ENCODE measurements around the gene YDJC. TPM values are rescaled to one million over a fixed set of nuclear protein-coding genes. Genes with fewer than 3 reads are reported as not detected.

The YDJC gene
- total and polyA plus RNA-seq, 9 of the 15 experiments (the other 6 are each of a cell fraction or from before 2014, with no cell fraction given) = 13.5 to 871 (median 164) TPM

DNA sequence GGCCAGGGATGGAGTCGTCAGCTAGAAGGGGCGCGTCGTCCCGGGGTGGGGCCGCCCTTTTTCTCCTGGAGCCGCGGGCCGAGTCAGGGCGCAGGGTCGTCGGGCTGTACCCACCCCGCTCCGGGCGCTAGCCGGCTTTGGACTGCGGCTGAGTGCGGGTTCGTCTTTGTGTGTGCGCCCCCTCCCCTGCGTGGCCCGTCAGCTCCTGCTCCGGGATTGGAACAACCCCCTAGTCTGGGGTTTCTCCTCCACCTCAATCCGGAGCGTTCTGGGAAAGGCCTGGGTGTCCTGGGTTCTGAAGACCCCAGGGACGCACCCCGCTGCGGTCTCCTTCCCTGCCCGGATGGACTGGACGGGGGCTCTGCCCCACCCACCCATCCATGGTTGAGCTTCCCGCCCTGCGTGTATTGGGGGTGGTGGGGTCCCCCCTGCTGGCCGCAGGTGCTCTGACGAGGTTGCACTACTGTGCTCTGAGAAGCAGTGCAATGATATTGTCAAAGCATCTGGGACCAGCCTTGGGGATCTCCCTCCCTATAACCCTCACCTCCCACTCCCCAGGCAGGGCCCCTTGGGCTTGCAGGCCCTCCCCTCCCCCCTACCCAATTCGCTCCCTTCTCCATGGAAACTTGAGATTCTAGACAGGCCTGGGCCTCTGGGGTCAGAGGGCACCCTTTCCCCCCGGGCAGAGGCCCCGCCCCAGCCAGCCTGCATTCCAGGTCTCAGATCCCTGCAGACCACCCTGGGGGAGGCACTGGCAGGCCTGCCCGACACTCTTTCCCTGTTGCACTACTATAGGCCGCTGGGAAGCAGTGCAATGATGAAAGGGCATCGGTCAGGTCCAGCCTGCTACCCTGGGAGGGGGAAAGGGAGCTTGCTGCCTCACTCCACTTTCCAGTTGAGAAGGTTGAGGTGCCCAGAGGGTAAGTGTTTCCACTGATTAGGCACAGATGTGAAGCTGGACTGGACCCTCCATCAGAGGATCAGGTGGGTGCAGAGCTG is 23.0 kb upstream of the YDJC start:
- WGBS (ENCODE audit: insufficient coverage, low coverage, missing lambda C conversion rate) = 17% methylated on average over 40 of the region's 40 CpGs
- Histone ChIP-seq H3K9me3 (replicated peaks; ENCODE audit: control insufficient read depth, insufficient read depth, low read depth, low read length) (no peaks in the 10 kb centered on the region), H3K27ac (ENCODE audit: extremely low read depth, low read depth, low read length) (peak overlapping the region; percentile 69), H3K36me3 (ENCODE audit: control insufficient read depth, insufficient read depth, low read length) (peaks cover 46% of the 10 kb centered on the region), H3K4me1 (replicated peaks in 1 of 2; ENCODE audit: control insufficient read depth in 2 of 2, insufficient read depth in 2 of 2, low read length in 2 of 2) (peaks cover 36 to 50% of the 10 kb centered on the region in 2 experiments), H3K9me1 (ENCODE audit: control insufficient read depth, insufficient read depth, low read length) (peaks cover 13% of the 10 kb centered on the region), H3K9ac (ENCODE audit: insufficient read depth in 1 of 2, low read depth in 2 of 2, low read length in 2 of 2) (peak overlapping the region; percentile 75 to 91), H3K4me2 (ENCODE audit: insufficient read depth, low read length) (peak overlapping the region; percentile 85), H2AFZ (ENCODE audit: low read depth, low read length) (peak overlapping the region; percentile 81), H4K20me1 (replicated peaks; ENCODE audit: control insufficient read depth, insufficient read depth, low read length) (0 out of 2 replicates have a peak, but pooled peaks cover 6% of the 10 kb centered on the region), H3K27me3 (ENCODE audit: control insufficient read depth in 2 of 2, insufficient read depth in 2 of 2, low read length in 2 of 2) (no peaks in the 10 kb centered on the region), H3K4me3 (peak overlapping the region; percentile 47), H3K79me2 (ENCODE audit: control insufficient read depth, insufficient read depth, low read length) (peaks cover 16% of the 10 kb centered on the region)
- ChIA-PET POLR2A (interaction anchor here (0.5 to 75.5 kb wide), 19 partner anchors 12 to 1108 kb away, joined by 3 to 4622 read pairs (median 3); partner anchors contain the start of genes CCDC116, PPIL2, SDF2L1 and YDJC), CTCF (ENCODE audit: low intra/inter-chr PET ratio) (interaction anchor here (1.2 kb wide), 1 partner anchor 285 kb away, joined by 5 read pairs; no protein-coding TSS in a partner anchor)
- peak; percentile 15 for ATAC-seq
- intact Hi-C loops (cut with micrococcal nuclease) (loop anchor here (1.0 to 10.0 kb wide), 3 partner anchors 13 to 798 kb away; partner anchors contain the start of genes CCDC116, PI4KA, PPIL2 and SNAP29), in situ Hi-C loops (cut with MboI) (loop anchor here (25.0 kb wide), 1 partner anchor 1316 kb away; no protein-coding TSS in a partner anchor)
- no peak for FAIRE-seq
- BruUV-seq (replicated peaks) = TSS peak; percentile 59
- peak; percentile 70 to 93 (median 88) for DNase-seq (ENCODE audit: extremely low read depth in 1 of 4, low spot score in 3 of 4)
- TF ChIP-seq ILF3 (IDR thresholded peaks at IDR 0.05; ENCODE audit: borderline replicate concordance) = no peak
- peak; percentile 26 for TF ChIP-seq SP2 (IDR thresholded peaks at IDR 0.05; ENCODE audit: extremely low read depth, low read depth, low read length, poor library complexity, severe bottlenecking)
- no peak for TF ChIP-seq NR2C1 (IDR thresholded peaks at IDR 0.05)
- TF ChIP-seq NR2C1 (tag; IDR thresholded peaks at IDR 0.05) = no peak
- 0 out of 2 replicates have a peak, but pooled peaks have one; percentile 17 for TF ChIP-seq KLF13 (tag; IDR thresholded peaks at IDR 0.05; ENCODE audit: borderline replicate concordance, low read depth)
- TF ChIP-seq, protein P1, sequence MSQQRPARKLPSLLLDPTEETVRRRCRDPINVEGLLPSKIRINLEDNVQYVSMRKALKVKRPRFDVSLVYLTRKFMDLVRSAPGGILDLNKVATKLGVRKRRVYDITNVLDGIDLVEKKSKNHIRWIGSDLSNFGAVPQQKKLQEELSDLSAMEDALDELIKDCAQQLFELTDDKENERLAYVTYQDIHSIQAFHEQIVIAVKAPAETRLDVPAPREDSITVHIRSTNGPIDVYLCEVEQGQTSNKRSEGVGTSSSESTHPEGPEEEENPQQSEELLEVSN (IDR thresholded peaks at IDR 0.05; ENCODE audit: borderline replicate concordance in 1 of 2, extremely low read depth in 1 of 2, insufficient read depth in 1 of 2, insufficient read length in 1 of 2, low read depth in 1 of 2, low read length in 1 of 2, poor library complexity in 1 of 2, severe bottlenecking in 1 of 2) = peak in 1 of 2 experiments; percentile 68
- TF ChIP-seq, protein P2, sequence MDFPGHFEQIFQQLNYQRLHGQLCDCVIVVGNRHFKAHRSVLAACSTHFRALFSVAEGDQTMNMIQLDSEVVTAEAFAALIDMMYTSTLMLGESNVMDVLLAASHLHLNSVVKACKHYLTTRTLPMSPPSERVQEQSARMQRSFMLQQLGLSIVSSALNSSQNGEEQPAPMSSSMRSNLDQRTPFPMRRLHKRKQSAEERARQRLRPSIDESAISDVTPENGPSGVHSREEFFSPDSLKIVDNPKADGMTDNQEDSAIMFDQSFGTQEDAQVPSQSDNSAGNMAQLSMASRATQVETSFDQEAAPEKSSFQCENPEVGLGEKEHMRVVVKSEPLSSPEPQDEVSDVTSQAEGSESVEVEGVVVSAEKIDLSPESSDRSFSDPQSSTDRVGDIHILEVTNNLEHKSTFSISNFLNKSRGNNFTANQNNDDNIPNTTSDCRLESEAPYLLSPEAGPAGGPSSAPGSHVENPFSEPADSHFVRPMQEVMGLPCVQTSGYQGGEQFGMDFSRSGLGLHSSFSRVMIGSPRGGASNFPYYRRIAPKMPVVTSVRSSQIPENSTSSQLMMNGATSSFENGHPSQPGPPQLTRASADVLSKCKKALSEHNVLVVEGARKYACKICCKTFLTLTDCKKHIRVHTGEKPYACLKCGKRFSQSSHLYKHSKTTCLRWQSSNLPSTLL (IDR thresholded peaks at IDR 0.05) = no peak

Data from K562 (cell line).